ENCODE results near the gene CHAD.

DNA sequence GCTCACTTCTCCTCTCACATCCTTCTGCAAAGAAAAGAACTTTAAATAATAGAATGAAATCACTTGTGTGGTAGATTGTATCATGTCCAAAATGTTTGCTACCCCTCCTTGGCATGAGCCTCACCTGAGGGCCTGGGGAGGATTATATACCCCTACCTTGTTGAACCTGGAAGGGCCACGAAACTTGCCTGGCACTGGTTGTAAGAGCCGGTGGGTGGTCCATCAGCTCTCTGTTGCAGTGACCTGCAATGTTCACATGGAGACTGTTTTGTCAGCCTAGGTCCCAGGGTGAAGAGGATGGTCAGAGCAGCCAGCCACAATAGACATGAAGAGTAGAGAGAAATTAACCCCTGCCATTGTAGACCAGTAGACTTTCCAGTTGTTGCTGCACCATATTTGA, 20.2 kb upstream of the CHAD start:
- no peak for TF ChIP-seq POLR2A (IDR thresholded peaks at IDR 0.05)
- TF ChIP-seq, protein P1, sequence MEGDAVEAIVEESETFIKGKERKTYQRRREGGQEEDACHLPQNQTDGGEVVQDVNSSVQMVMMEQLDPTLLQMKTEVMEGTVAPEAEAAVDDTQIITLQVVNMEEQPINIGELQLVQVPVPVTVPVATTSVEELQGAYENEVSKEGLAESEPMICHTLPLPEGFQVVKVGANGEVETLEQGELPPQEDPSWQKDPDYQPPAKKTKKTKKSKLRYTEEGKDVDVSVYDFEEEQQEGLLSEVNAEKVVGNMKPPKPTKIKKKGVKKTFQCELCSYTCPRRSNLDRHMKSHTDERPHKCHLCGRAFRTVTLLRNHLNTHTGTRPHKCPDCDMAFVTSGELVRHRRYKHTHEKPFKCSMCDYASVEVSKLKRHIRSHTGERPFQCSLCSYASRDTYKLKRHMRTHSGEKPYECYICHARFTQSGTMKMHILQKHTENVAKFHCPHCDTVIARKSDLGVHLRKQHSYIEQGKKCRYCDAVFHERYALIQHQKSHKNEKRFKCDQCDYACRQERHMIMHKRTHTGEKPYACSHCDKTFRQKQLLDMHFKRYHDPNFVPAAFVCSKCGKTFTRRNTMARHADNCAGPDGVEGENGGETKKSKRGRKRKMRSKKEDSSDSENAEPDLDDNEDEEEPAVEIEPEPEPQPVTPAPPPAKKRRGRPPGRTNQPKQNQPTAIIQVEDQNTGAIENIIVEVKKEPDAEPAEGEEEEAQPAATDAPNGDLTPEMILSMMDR (IDR thresholded peaks at IDR 0.05) = no peak
- no peak for TF ChIP-seq POLR2AphosphoS5 (IDR thresholded peaks at IDR 0.05)

Data from prostate gland (tissue), 2 donors.